Duodenal mucosa (tissue), 2 donors: ENCODE measurements around the gene NPIPB8.
"Not testable (repeated sequence)": the region's sequence is repeated elsewhere in the genome, so short reads cannot be mapped to it uniquely, and the experiment has no call there.

Source experiments
- H3K27ac ChIP-seq: one replicate; pipeline ENCODE4 v1.7.0; 2013; ENCODE audit warnings: low read depth, low read length
- H3K27me3 ChIP-seq, 2 donors: one replicate each; pipeline ENCODE4 v1.7.0; 2013; ENCODE audit warnings: low read length in 2 of 2, control low read depth in 1 of 2; ENCODE audit not compliant: insufficient read depth in 2 of 2, control insufficient read depth in 1 of 2
- H3K36me3 ChIP-seq, 2 donors: one replicate each; pipeline ENCODE4 v1.7.0; 2013; ENCODE audit warnings: low read length in 2 of 2, control low read depth in 1 of 2; ENCODE audit not compliant: insufficient read depth in 2 of 2, control insufficient read depth in 1 of 2
- H3K4me1 ChIP-seq, 2 donors: one replicate each; pipeline ENCODE4 v1.7.0; 2013; ENCODE audit warnings: low read length in 2 of 2, control low read depth in 1 of 2; ENCODE audit not compliant: insufficient read depth in 2 of 2, control insufficient read depth in 1 of 2
- H3K4me3 ChIP-seq, 2 donors: one replicate each; pipeline ENCODE4 v1.7.0; 2013; ENCODE audit warnings: low read length in 2 of 2, low read depth in 1 of 2
- H3K9ac ChIP-seq, 2 donors: one replicate each; pipeline ENCODE4 v1.7.0; 2013; ENCODE audit warnings: low read length in 2 of 2, low read depth in 1 of 2
- H3K9me3 ChIP-seq, 2 donors: one replicate each; pipeline ENCODE4 v1.7.0; 2013; ENCODE audit warnings: low read length in 2 of 2, control low read depth in 1 of 2; ENCODE audit not compliant: control insufficient read depth in 1 of 2

NPIPB8 gene

DNA sequence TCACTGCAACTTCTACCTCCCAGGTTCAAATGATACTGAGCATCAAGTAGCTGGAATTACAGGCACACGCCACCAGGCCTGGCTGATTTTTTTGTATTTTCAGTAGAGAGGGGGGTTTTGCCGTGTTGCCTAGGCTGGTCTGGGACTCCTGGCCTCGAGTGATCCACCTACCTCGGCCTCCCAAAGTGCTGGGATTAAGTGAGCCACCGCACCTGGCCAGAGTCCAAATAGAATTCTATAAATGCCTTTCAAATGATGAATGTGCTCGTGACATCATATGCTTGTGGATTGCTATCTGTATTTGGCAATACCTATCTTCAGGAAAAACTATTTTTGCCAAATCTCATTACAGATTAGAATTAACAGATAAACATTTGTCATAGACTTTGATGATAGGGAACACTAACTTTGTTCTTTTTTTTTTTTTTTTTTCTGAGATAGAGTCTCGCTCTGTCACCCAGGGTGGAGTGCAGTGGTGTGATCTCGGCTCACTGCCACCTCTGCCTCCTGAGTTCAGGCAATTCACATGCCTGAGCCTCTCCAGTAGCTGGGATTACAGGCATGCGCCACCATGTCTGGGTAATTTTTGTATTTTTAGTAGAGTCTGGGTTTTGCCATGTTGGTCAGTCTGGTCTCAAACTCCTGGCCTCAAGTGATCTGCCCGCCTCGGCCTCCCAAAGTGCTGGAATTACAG, 55.5 kb downstream of the NPIPB8 start:
- H3K27ac ChIP-seq, H3K27me3 ChIP-seq, H3K9ac ChIP-seq, H3K4me3 ChIP-seq, H3K9me3 ChIP-seq, H3K4me1 ChIP-seq, H3K36me3 ChIP-seq: not testable (repeated sequence)

DNA sequence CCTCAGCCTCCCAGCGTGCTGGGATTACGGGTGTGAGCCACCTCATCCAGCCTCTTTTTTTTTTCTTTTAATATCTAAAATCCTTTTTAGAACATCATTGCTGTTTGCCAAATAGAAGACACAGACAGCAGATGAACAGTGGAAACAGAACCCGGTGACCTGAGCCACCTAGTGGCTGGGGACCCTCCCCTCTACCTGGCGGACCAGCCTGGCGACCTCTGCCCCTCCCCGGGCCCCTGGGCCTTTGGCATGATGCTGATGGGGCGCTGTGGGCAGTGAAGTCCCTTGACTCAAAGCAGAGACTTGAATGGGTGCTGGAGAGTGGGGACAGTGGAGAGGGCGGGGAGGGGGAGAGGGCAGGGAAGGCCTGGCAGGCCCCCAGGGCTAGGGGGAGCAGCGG, 61.9 kb downstream of the NPIPB8 start:
- not testable (repeated sequence) for H3K9ac ChIP-seq, H3K27ac ChIP-seq, H3K9me3 ChIP-seq, H3K4me3 ChIP-seq, H3K4me1 ChIP-seq, H3K36me3 ChIP-seq, H3K27me3 ChIP-seq

GRCh38 chr16:28700349-28700748, 62.5 kb downstream of the NPIPB8 start:
- H3K9me3 ChIP-seq, H3K36me3 ChIP-seq, H3K9ac ChIP-seq, H3K27ac ChIP-seq, H3K4me1 ChIP-seq, H3K27me3 ChIP-seq, H3K4me3 ChIP-seq: not testable (repeated sequence)

DNA sequence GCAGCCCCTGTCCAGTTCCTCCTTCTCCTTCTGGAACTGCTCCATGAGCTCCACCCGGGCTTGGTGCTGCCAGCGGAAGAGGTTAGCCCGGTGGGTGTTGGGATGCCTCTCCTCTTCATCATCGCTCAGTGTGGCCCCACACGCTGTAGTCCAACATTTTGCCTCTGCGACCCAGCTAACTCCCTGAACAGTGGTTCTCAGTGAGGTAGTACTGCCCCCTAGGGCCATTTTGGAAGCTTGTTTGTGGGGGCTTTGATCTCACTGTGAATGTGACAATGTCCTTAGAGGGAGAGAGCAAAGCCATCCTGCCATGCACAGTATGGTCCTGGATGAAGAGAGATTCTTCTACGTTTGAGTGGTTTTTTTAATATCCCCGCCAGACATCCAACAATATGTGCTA, 63.5 kb downstream of the NPIPB8 start:
- H3K36me3 ChIP-seq, H3K4me3 ChIP-seq, H3K9me3 ChIP-seq, H3K27me3 ChIP-seq, H3K4me1 ChIP-seq, H3K27ac ChIP-seq, H3K9ac ChIP-seq: not testable (repeated sequence)

DNA sequence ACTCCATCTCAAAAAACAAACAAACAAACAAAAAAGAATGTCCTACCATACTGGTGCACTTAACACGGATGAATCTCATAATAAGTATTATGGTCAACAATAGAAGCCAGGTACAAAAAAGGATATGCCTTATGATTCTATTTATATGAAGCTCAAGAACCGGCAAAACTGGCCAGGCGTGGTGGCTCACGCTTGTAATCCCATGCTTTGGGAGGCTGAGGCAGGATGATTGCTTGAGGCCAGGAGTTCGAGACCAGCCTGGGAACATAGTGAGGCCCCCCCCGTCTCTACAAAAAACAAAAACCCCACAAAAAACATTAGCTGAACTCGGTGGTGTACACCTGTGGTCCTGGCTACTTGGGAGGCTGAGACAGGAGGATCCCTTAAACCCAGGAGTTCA, 66.4 kb downstream of the NPIPB8 start:
- not testable (repeated sequence) for H3K27ac ChIP-seq, H3K36me3 ChIP-seq, H3K9me3 ChIP-seq, H3K4me1 ChIP-seq, H3K27me3 ChIP-seq, H3K9ac ChIP-seq, H3K4me3 ChIP-seq
